ENCODE results near the gene RMRP.

The RMRP gene

DNA sequence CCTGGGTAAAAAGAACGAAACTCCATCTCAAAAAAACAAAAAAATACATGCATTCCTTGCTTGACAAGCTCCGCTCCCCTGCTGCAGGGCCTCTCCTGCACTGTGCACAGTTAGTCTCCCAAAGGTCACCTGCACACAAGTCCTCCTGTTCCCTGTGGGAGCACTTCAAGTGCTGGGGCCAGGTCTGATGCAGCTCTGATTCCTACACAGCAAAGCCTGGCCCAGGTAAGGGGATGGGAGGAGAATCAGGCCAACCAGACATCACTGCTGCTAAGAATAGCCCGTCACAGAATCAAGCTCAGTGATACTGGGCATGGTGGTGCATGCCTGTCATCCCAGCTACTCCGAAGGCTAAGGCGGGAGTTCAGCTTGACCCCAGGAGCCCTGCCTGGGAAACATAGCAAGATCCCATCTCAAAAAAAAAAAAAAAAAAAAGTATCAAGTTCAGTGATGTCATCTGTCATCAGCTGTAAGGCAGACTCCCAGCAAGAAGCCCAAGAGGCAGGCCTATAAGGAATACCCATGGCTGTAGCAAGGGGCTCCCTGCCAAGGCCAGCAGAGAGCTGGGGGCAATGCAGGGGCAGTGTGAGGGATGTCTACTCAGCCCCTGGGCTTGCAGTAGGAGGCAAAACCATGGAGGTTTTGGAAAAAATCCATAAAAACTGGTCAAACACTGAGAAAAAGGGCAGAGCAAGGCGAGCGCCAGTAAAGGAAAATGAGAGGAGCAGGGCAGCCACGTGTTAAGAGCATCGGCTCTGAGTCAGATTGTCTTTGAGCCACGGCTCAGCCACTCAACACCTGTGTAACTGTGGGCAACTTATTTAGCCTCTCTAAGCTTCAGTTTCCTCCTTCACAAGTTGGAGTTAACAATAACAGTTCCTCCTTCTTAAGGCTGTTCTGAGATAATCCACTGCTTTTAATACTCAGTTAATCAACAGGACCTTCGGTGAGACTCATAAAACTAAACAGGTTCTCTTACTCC, 28.7 kb upstream of the RMRP start:
- DNase-seq: no peak

GRCh38 chr9:35685506-35685905, 27.7 kb upstream of the RMRP start:
- no peak for DNase-seq

DNA sequence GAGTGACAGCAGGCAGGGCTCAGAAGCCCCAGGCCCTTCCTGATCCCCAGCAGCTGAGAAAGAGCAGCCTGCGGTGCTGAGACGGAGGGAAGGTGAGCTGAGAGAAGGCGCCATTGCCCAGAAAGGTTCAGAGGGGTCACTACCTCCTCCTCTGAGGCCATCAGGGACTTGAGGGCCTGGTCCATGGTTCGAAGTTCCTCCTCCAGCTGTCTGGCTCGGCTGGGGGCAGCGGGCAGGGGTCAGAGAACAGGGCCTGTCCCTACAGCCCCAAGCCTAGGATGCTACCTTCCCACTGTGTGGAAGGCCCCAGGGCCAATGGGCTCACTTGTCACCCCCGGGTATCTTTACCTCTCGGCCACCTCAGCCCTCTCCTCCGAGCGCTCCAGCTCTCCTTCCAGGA, 27.1 kb upstream of the RMRP start:
- no peak for DNase-seq

GRCh38 chr9:35683323-35683722, 25.5 kb upstream of the RMRP start:
- DNase-seq: no peak

GRCh38 chr9:35682520-35683315, 24.9 kb upstream of the RMRP start:
- no peak for DNase-seq

- DNase-seq: no peak
These were observed 24.2 kb upstream of the RMRP start for GRCh38 chr9:35682051-35682450.

- DNase-seq: no peak
These were observed 23.7 kb upstream of the RMRP start for GRCh38 chr9:35681341-35682002.

GRCh38 chr9:35680331-35681105, 22.7 kb upstream of the RMRP start:
- no peak for DNase-seq

DNA sequence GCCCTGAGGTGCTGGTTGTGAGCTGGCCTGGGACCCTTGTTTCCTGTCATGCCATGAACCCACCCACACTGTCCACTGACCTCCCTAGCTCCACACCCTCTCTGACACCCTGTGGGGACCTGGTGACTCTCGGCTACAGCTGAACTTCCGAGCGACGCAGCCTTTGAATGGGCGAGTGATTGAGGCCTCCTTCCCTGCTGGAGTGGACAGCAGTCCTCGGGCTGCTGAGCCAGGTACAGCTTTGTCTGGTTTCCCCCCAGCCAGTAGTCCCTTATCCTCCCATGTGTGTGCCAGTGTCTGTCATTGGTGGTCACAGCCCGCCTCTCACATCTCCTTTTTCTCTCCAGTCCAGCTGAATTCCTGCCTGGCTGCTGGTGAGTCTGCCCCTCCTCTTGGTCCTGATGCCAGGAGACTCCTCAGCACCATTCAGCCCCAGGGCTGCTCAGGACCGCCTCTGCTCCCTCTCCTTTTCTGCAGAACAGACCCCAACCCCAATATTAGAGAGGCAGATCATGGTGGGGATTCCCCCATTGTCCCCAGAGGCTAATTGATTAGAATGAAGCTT, 22.0 kb upstream of the RMRP start:
- DNase-seq: no peak

- DNase-seq: no peak
These were observed 21.3 kb upstream of the RMRP start for GRCh38 chr9:35679091-35679490.

GRCh38 chr9:35675732-35676392, 18.0 kb upstream of the RMRP start:
- DNase-seq: no peak

- DNase-seq: no peak
These were observed 17.4 kb upstream of the RMRP start for GRCh38 chr9:35675204-35675603.

DNA sequence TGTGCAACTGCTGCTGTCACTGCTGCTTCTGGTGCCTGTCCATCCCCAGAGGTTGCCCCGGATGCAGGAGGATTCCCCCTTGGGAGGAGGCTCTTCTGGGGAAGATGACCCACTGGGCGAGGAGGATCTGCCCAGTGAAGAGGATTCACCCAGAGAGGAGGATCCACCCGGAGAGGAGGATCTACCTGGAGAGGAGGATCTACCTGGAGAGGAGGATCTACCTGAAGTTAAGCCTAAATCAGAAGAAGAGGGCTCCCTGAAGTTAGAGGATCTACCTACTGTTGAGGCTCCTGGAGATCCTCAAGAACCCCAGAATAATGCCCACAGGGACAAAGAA, 16.2 kb upstream of the RMRP start:
- DNase-seq: no peak

GRCh38 chr9:35673132-35674024, 15.6 kb upstream of the RMRP start, which contains the start of gene CA9:
Gene CA9, plus strand, starts transcription at chr9:35673928. Its CDS starts 32 bp downstream, at chr9:35673960.
- no peak for DNase-seq

DNA sequence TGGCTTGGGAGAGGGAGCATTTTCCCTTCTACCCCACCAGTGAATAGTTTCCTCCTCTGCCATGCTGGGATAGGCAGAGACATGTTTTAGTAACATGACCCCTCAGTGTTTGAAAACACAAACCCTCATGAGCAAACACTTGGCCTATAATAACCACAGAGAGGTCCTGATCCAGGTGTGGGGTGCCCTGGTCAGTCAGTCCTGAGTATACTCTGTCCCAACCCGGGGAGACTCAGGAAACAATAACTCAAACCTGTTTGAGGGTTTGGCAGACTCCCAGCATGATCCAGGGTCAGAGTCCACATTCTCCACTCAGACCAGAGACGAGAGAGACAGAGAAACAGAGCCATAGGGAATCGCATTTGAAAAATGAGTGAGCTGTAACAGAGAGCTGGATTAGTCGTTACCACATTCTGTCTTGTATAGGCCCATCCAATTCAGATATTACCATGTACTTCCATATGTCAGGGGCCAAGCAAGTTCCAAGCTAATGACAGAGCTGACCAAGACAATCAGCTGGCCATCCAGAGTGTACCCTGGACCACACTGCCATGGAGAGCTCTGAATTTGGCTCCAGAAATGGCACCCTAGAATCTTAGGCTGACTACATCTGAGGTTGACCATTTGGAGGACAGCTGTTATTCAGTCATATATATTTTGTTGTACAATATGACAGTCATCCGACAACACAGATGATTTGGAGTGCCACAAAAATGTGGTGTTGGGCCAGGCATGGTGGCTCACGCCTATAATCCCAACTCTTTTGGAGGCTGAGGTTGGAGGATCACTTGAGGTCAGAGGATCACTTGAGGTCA, 11.7 kb upstream of the RMRP start:
- no peak for DNase-seq

DNA sequence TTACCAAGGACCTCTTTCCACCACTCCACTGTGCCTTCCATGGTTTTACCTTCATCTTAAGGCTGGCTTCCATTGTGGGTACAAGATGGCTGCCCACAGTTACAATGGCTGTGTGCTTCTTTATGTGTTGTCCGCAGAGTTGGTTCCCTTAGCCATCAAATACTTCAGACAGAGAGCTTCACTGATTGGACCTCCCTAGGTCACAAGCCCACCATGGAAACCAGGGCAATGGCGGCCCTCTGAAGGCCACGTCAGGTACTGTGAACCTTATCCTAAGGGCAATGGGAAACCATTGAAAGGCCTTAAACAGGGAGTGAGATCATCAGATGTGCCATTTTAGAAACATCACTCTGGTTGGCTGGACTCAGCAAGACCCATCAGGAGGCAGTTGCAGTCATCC, 10.1 kb upstream of the RMRP start:
- DNase-seq: no peak

DNA sequence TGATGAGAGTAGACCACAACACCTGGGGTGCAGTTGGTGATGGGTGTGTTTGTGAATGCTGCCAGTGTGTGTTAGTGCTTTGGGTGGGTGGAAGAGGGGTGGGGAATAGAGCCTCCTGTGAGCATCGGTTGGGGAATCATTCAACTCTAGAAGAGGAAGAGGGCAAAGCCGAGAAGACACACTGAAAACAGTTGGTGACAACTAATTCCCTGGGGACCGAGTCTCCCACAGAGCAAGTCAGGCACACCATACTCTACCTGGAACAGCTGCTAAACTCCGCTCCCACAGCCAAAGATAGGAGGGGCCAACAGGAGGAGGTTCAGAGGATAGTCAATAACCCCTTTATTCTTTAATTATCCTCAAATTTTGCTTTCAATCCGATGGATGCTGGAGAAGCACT, 8.7 kb upstream of the RMRP start:
- DNase-seq: no peak

- no peak for DNase-seq
These were observed 8.2 kb upstream of the RMRP start for GRCh38 chr9:35666045-35666444.

GRCh38 chr9:35665471-35665818, 7.6 kb upstream of the RMRP start:
- DNase-seq: no peak
